K562 (cell line): ENCODE measurements around the gene RABEPK. TPM values are rescaled to one million over a fixed set of nuclear protein-coding genes. Genes with fewer than 3 reads are reported as not detected.

ENCODE experiments used
- BRD4 ChIP-seq: fragments of 200-600 bp; sonication (generic); IDR thresholded peaks from 2 replicates; pipeline ENCODE4 v1.6.1; 2017; ENCODE audit warnings: inconsistent platforms
- CBX3 ChIP-seq, 2 experiments: IDR thresholded peaks; 1 replicate in 1 of 2; 2 replicates in 1 of 2; pipeline ENCODE4 v1.6.1; 2012; ENCODE audit warnings: inconsistent platforms in 2 of 2, low read length in 2 of 2, borderline replicate concordance in 1 of 2, control low read depth in 1 of 2
- CHD1 ChIP-seq: fragments of 200-600 bp; sonication (generic); IDR thresholded peaks from one replicate; pipeline ENCODE4 v1.6.1; 2012; ENCODE audit warnings: mild to moderate bottlenecking, moderate library complexity, low read length, inconsistent platforms
- CUX1 ChIP-seq: fragments of 200-800 bp; sonication (Bioruptor generic); IDR thresholded peaks from 2 replicates; pipeline ENCODE4 v1.6.1; 2016; ENCODE audit warnings: missing genetic modification characterization, missing compliant biosample characterization
- DEAF1 ChIP-seq: fragments of 450-650 bp; formaldehyde crosslinking; IDR thresholded peaks from 2 replicates; pipeline ENCODE4 v1.4.0; 2020; ENCODE audit warnings: mild to moderate bottlenecking, moderate library complexity
- GABPB1 ChIP-seq: sonication (generic); formaldehyde crosslinking; IDR thresholded peaks from 2 replicates; pipeline ENCODE4 v1.8.0; 2022; ENCODE audit warnings: mild to moderate bottlenecking, missing genetic modification reagents
- ILF3 ChIP-seq: fragments of 450-650 bp; IDR thresholded peaks from 2 replicates; pipeline ENCODE4 v1.6.1; 2018; ENCODE audit warnings: antibody characterized with exemption, mild to moderate bottlenecking, moderate library complexity, borderline replicate concordance
- KAT7 ChIP-seq: sonication (generic); formaldehyde crosslinking; IDR thresholded peaks from 2 replicates; pipeline ENCODE4 v1.8.0; 2022; ENCODE audit warnings: missing genetic modification reagents, mild to moderate bottlenecking, borderline replicate concordance
- MEF2A ChIP-seq: IDR thresholded peaks from 2 replicates; pipeline ENCODE4 v1.6.1; 2011; ENCODE audit warnings: low read depth, mild to moderate bottlenecking, low read length, moderate library complexity; ENCODE audit not compliant: control insufficient read depth
- MTA1 ChIP-seq: fragments of 450-650 bp; IDR thresholded peaks from 2 replicates; pipeline ENCODE4 v1.6.1; 2017; ENCODE audit warnings: borderline replicate concordance
- MYNN ChIP-seq, 2 experiments: sonication (generic); formaldehyde crosslinking in 1 of 2; IDR thresholded peaks; 2 replicates each; pipeline versions ENCODE4 v1.5.0 to v1.6.1; 2016 to 2020; ENCODE audit warnings: antibody characterized with exemption in 1 of 2, missing genetic modification reagents in 1 of 2
- RAD21 ChIP-seq, 2 experiments: fragments of 250-450 bp in 1 of 2; fragments of 450-650 bp in 1 of 2; sonication (Bioruptor Pico) in 1 of 2; formaldehyde crosslinking in 1 of 2; IDR thresholded peaks in 1 of 2; conservative IDR thresholded peaks in 1 of 2; 2 replicates each; pipeline versions ENCODE4 v1.4.0 to v1.8.0; 2020 to 2022; ENCODE audit warnings: mild to moderate bottlenecking in 2 of 2, moderate library complexity in 1 of 2
- RBBP5 ChIP-seq: fragments of 200-600 bp; sonication (generic); IDR thresholded peaks from 2 replicates; pipeline ENCODE4 v1.6.1; 2012; ENCODE audit warnings: borderline replicate concordance, mild to moderate bottlenecking, low read length, control low read depth, inconsistent platforms; ENCODE audit not compliant: insufficient read depth, poor library complexity, severe bottlenecking
- SAP30 ChIP-seq: fragments of 200-600 bp; sonication (generic); IDR thresholded peaks from 2 replicates; pipeline ENCODE4 v1.6.1; 2012; ENCODE audit warnings: borderline replicate concordance, low read depth, mild to moderate bottlenecking, moderate library complexity, low read length, control low read depth, inconsistent platforms; ENCODE audit not compliant: insufficient read depth, poor library complexity, severe bottlenecking
- TAF15 ChIP-seq: fragments of 200-400 bp; formaldehyde crosslinking; IDR thresholded peaks from 2 replicates; pipeline ENCODE4 v1.6.1; 2017; ENCODE audit warnings: mild to moderate bottlenecking, low read depth, low read length, moderate library complexity
- TGIF2 ChIP-seq: sonication (generic); formaldehyde crosslinking; IDR thresholded peaks from 2 replicates; pipeline ENCODE4 v1.8.1; 2022; ENCODE audit warnings: mild to moderate bottlenecking, missing genetic modification reagents, moderate library complexity
- ZFP91 ChIP-seq: sonication (generic); formaldehyde crosslinking; IDR thresholded peaks from 2 replicates; pipeline ENCODE4 v1.8.0; 2022; ENCODE audit warnings: mild to moderate bottlenecking, missing genetic modification reagents
- polyA plus RNA-seq, 8 experiments: library from polyadenylated mRNA; depleted of rRNA in 4 of 8; stranded (reverse) in 5 of 8; unstranded in 3 of 8; fragments of >200 nt; fragmentation: Nextera tagmentation in 2 of 8; fragmentation: Illumina TruSeq in 1 of 8; extraction: Ambion mirVana in 2 of 8; extraction: Trizol in 1 of 8; gene quantifications; 2 replicates each; pipeline versions ENCODE4 v1.2.1 to v1.2.3, GENCODE V29; 2011 to 2014; ENCODE audit warnings: inconsistent platforms in 1 of 8, missing spikeins in 1 of 8
- total RNA-seq, 7 experiments: library from RNA; depleted of rRNA in 6 of 7; stranded (reverse); fragments of >200 nt in 6 of 7; fragmentation: Illumina TruSeq in 2 of 7; extraction: Trizol in 2 of 7; gene quantifications; 2 replicates each; pipeline versions ENCODE4 v1.2.1 to v1.2.3, GENCODE V29; 2011 to 2021; ENCODE audit warnings: low replicate concordance in 1 of 7

RABEPK gene
- total and polyA plus RNA-seq, 9 of the 15 experiments (the other 6 are each of a cell fraction or from before 2014, with no cell fraction given): 38.3 to 113 (median 52.8) TPM

- TF ChIP-seq ILF3 (no peak), KAT7 (CRISPR knock-in tag) (peak; percentile 100; the same call in 1 of the 2 replicates), GABPB1 (peak; percentile 63; the same call in 1 of the 2 replicates), RBBP5 (peak; percentile 84), DEAF1 (CRISPR knock-in tag) (no peak), TGIF2 (CRISPR knock-in tag) (peak; percentile 11; the same call in 1 of the 2 replicates), RAD21 (CRISPR knock-in tag; conservative IDR thresholded peaks at IDR 0.05 in 1 of 2, IDR thresholded peaks at IDR 0.05 in 1 of 2) (no peak), MYNN (IDR thresholded peaks at IDR 0.05) (no peak), MYNN (CRISPR knock-in tag; IDR thresholded peaks at IDR 0.05) (no peak), CUX1 (CRISPR knock-in tag) (0 out of 2 replicates have a peak, but pooled peaks have one; percentile 43), MTA1 (no peak), SAP30 (peak; percentile 84), TAF15 (0 out of 2 replicates have a peak, but pooled peaks have one; percentile 9), ZFP91 (CRISPR knock-in tag) (no peak), BRD4 (peak; percentile 36; the same call in 1 of the 2 replicates), MEF2A (no peak), CHD1 (peak; percentile 99), CBX3 (IDR thresholded peaks at IDR 0.05; ENCODE audit: borderline replicate concordance in 1 of 2, low read length in 2 of 2) (peak in 1 of 2 experiments; percentile 11; a peak in 1 of 3 replicates)
Observed at GRCh38 chr9:125240649-125240999, 40.3 kb downstream of the RABEPK start (continued).
